ENCODE data around the gene IRGC. TPM values are rescaled to one million over a fixed set of nuclear protein-coding genes. Genes with fewer than 3 reads are reported as not detected.

Gene IRGC
- total RNA-seq: not detected
- polyA plus RNA-seq (2013, experiment 1 of 2): 0.06 TPM
- polyA plus RNA-seq (2013, experiment 2 of 2): 0.07 TPM
- total RNA-seq: 0 to 0.15 (median 0) reads per million in 172 experiments

GRCh38 chr19:43715776-43716175 lies at the start of gene IRGC:
Gene IRGC, plus strand, starts transcription at chr19:43716076. Its CDS starts 2,483 bp downstream, at chr19:43718559.
- Histone ChIP-seq H3K4me1 (ENCODE audit: insufficient read depth, low read length) (no peaks in the 10 kb centered on the region), H3K4me3 (ENCODE audit: low read length) (no peak within 1 kb of the TSS), H3K9me3 (ENCODE audit: control insufficient read depth in 1 of 2, insufficient read depth in 1 of 2, low read length in 2 of 2) (no peaks in the 10 kb centered on the region), H3K27ac (ENCODE audit: low read depth in 1 of 2, low read length in 2 of 2) (no peak within 1 kb of the TSS), H3K36me3 (ENCODE audit: insufficient read depth, low read length) (no peaks in the 10 kb centered on the region), H3K27me3 (ENCODE audit: control insufficient read depth in 1 of 2, insufficient read depth in 2 of 2, low read length in 2 of 2) (peaks cover 0 to 4% of the 10 kb centered on the region in 2 experiments)
- intact Hi-C loops (cut with DNase I, micrococcal nuclease): no loop called here
- no peaks in the 10 kb centered on the region for H3K9me3 Mint-ChIP-seq
- TF ChIP-seq CTCF (IDR thresholded peaks at IDR 0.05): no peak
- H3K27me3 Mint-ChIP-seq: peaks cover 17% of the 10 kb centered on the region
- no peaks in the 10 kb centered on the region for H3K36me3 Mint-ChIP-seq (ENCODE audit: low read depth)
- no peak for DNase-seq
- H3K27ac Mint-ChIP-seq: no peak within 1 kb of the TSS
- CTCF ChIA-PET: no interaction called here
- H3K4me1 Mint-ChIP-seq (ENCODE audit: low read depth): no peaks in the 10 kb centered on the region
- POLR2A ChIA-PET: no interaction called here
- no peak within 1 kb of the TSS for H3K4me3 Mint-ChIP-seq
- ATAC-seq (ENCODE audit: poor library complexity): no peak

GRCh38 chr19:43667126-43667875 lies 48.6 kb upstream of the IRGC start:
- Mint-ChIP-seq H3K4me3 (peak overlapping the region; percentile 87), H3K27ac (no peak overlapping the region), H3K36me3 (ENCODE audit: low read depth) (peaks cover 4% of the 10 kb centered on the region), H3K9me3 (no peaks in the 10 kb centered on the region), H3K4me1 (ENCODE audit: low read depth) (peaks cover 52% of the 10 kb centered on the region), H3K27me3 (no peaks in the 10 kb centered on the region)
- H3K4me1 ChIP-seq (ENCODE audit: insufficient read depth, low read length): peaks cover 55% of the 10 kb centered on the region
- no peak overlapping the region for H3K27ac ChIP-seq (ENCODE audit: low read depth in 1 of 2, low read length in 2 of 2)
- no peak for TF ChIP-seq CTCF (IDR thresholded peaks at IDR 0.05)
- no peaks in the 10 kb centered on the region for H3K27me3 ChIP-seq (ENCODE audit: control insufficient read depth in 1 of 2, insufficient read depth in 2 of 2, low read length in 2 of 2)
- ATAC-seq (ENCODE audit: poor library complexity): no peak
- POLR2A ChIA-PET: interaction anchor here (1.0 to 1.9 kb wide), 5 partner anchors 15 to 204 kb away, joined by 3 to 18 read pairs (median 6); partner anchors contain the start of genes IRGQ, KCNN4, PHLDB3 and ZNF576
- CTCF ChIA-PET: interaction anchor here (1.5 kb wide), 1 partner anchor 118 kb away, joined by 4 read pairs; no protein-coding TSS in a partner anchor
- intact Hi-C loops (cut with DNase I, micrococcal nuclease): loop anchor here in 1 of 2 experiments (10.0 kb wide), 1 partner anchor 52 kb away; the partner anchor contains the start of genes SRRM5 and ZNF428
- peaks cover 10% of the 10 kb centered on the region for H3K36me3 ChIP-seq (ENCODE audit: insufficient read depth, low read length)
- H3K4me3 ChIP-seq (ENCODE audit: low read length): no peak overlapping the region
- DNase-seq: peak in 4 of 14 experiments; percentile 1 to 32 (median 10)
- no peaks in the 10 kb centered on the region for H3K9me3 ChIP-seq (ENCODE audit: control insufficient read depth in 1 of 2, insufficient read depth in 1 of 2, low read length in 2 of 2)

GRCh38 chr19:43667876-43668405 lies 47.9 kb upstream of the IRGC start:
- Mint-ChIP-seq H3K27ac (peak overlapping the region; percentile 61), H3K36me3 (ENCODE audit: low read depth) (peaks cover 4% of the 10 kb centered on the region), H3K4me3 (peak overlapping the region; percentile 87), H3K9me3 (no peaks in the 10 kb centered on the region), H3K27me3 (no peaks in the 10 kb centered on the region), H3K4me1 (ENCODE audit: low read depth) (peaks cover 52% of the 10 kb centered on the region)
- DNase-seq: peak in 1 of 14 experiments; percentile 91
- Histone ChIP-seq H3K27ac (ENCODE audit: low read depth in 1 of 2, low read length in 2 of 2) (no peak overlapping the region), H3K4me3 (ENCODE audit: low read length) (peak overlapping the region; percentile 68), H3K4me1 (ENCODE audit: insufficient read depth, low read length) (peaks cover 55% of the 10 kb centered on the region), H3K27me3 (ENCODE audit: control insufficient read depth in 1 of 2, insufficient read depth in 2 of 2, low read length in 2 of 2) (no peaks in the 10 kb centered on the region), H3K9me3 (ENCODE audit: control insufficient read depth in 1 of 2, insufficient read depth in 1 of 2, low read length in 2 of 2) (no peaks in the 10 kb centered on the region), H3K36me3 (ENCODE audit: insufficient read depth, low read length) (peaks cover 10% of the 10 kb centered on the region)
- ChIA-PET CTCF (interaction anchor here (0.7 to 1.5 kb wide), 8 partner anchors 46 to 232 kb away, joined by 3 to 7 read pairs (median 4); no protein-coding TSS in a partner anchor), POLR2A (interaction anchor here (0.5 to 2.7 kb wide), 29 partner anchors 9 to 1593 kb away, joined by 3 to 18 read pairs (median 5); partner anchors contain the start of genes IRGQ, KCNN4, PHLDB3 and SMG9)
- no peak for ATAC-seq (ENCODE audit: poor library complexity)
- TF ChIP-seq CTCF (IDR thresholded peaks at IDR 0.05): no peak
- intact Hi-C loops (cut with DNase I, micrococcal nuclease): loop anchor here (1.0 to 10.0 kb wide), 5 partner anchors 29 to 205 kb away; partner anchors contain the start of genes CADM4 (in 1 of the 2), IRGQ (in 1 of the 2), SRRM5 (in 1 of the 2) and ZNF428 (in 1 of the 2)
